ENCODE data around the gene ANKAR. TPM values are rescaled to one million over a fixed set of nuclear protein-coding genes. Genes with fewer than 3 reads are reported as not detected.
"Not testable (repeated sequence)": the region's sequence is repeated elsewhere in the genome, so short reads cannot be mapped to it uniquely, and the experiment has no call there.

ANKAR gene
- total and polyA plus RNA-seq, 4 experiments from 2014 or later: 2.8 to 20.2 (median 12.7) TPM

- no peaks in the 10 kb centered on the region for H3K27me3 Mint-ChIP-seq
- peaks cover 25 to 55% (median 43%) of the 10 kb centered on the region in 4 donors for H3K4me1 Mint-ChIP-seq
- intact Hi-C loops (cut with micrococcal nuclease): no loop called here
- peaks cover 13% of the 10 kb centered on the region in 2 donors for H3K36me3 Mint-ChIP-seq
- DNase-seq: no peak
- H3K4me3 Mint-ChIP-seq: no peak overlapping the region
- ChIA-PET CTCF (ENCODE audit: partially characterized antibody) (interaction anchor here (1.0 to 2.2 kb wide), 3 partner anchors 12 to 20 kb away, joined by 3 to 8 read pairs (median 7); partner anchors contain the start of gene ASNSD1), POLR2A (ENCODE audit: partially characterized antibody) (interaction anchor here (1.2 to 1.6 kb wide), 3 partner anchors 20 to 726 kb away, joined by 3 to 7 read pairs (median 3); partner anchors contain the start of genes ASNSD1 and OSGEPL1)
- Histone ChIP-seq H3K36me3 (ENCODE audit: insufficient read depth, low read length) (no peaks in the 10 kb centered on the region), H3K4me3 (ENCODE audit: low read length in 2 of 2) (no peak overlapping the region), H3K27ac (ENCODE audit: low read depth, low read length) (no peak overlapping the region), H3K9me3 (ENCODE audit: control insufficient read depth in 1 of 2, low read length in 2 of 2) (no peaks in the 10 kb centered on the region), H3K4me1 (ENCODE audit: insufficient read depth, low read length) (peaks cover 11% of the 10 kb centered on the region), H3K27me3 (ENCODE audit: insufficient read depth, low read length) (no peaks in the 10 kb centered on the region)
- H3K27ac Mint-ChIP-seq: no peak overlapping the region
- peaks cover 0 to 8% (median 2%) of the 10 kb centered on the region in 8 donors for H3K9me3 Mint-ChIP-seq
Observed at GRCh38 chr2:189681203-189681602, 6.7 kb downstream of the ANKAR start.

- intact Hi-C loops (cut with micrococcal nuclease): loop anchor here (2.0 kb wide), 1 partner anchor 17 kb away; no protein-coding TSS in a partner anchor
- Histone ChIP-seq H3K27me3 (ENCODE audit: insufficient read depth, low read length) (no peaks in the 10 kb centered on the region), H3K27ac (ENCODE audit: low read depth, low read length) (no peak overlapping the region), H3K9me3 (ENCODE audit: control insufficient read depth in 1 of 2, low read length in 2 of 2) (no peaks in the 10 kb centered on the region), H3K4me1 (ENCODE audit: insufficient read depth, low read length) (peaks cover 14% of the 10 kb centered on the region), H3K36me3 (ENCODE audit: insufficient read depth, low read length) (no peaks in the 10 kb centered on the region), H3K4me3 (ENCODE audit: low read length in 2 of 2) (no peak overlapping the region)
- Mint-ChIP-seq H3K4me3 (no peak overlapping the region), H3K36me3 (peaks cover 10 to 13% of the 10 kb centered on the region in 2 donors), H3K27me3 (no peaks in the 10 kb centered on the region), H3K9me3 (peaks cover 0 to 8% (median 2%) of the 10 kb centered on the region in 8 donors), H3K4me1 (peaks cover 25 to 55% (median 41%) of the 10 kb centered on the region in 4 donors), H3K27ac (no peak overlapping the region)
- no peak for DNase-seq
- ChIA-PET CTCF (ENCODE audit: partially characterized antibody) (interaction anchor here (1.0 to 2.2 kb wide), 3 partner anchors 11 to 20 kb away, joined by 3 to 8 read pairs (median 7); partner anchors contain the start of gene ASNSD1), POLR2A (ENCODE audit: partially characterized antibody) (interaction anchor here (1.4 kb wide), 1 partner anchor 725 kb away, joined by 3 read pairs; no protein-coding TSS in a partner anchor)
Observed at GRCh38 chr2:189681903-189682302, 7.4 kb downstream of the ANKAR start.

DNA sequence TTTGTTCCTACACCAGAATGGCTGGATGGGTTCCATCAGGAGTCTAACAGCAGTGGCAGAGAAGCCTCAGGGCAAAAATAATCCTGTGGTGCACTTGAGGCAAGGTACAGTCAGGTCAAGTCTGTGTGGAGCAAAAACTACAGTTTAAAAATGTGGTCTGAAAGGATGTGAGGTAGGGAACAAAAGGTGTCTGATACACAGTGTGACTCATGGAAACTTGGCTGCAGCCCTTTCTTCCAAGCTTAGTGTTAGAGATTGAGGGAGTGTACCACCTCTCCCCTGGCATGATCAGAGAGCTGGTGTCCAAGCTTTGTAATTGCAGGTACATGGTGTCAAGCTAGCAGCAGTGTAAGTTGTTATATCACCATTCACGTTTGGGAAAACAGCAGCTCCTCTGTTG is 8.9 kb downstream of the ANKAR start:
- no peaks in the 10 kb centered on the region for H3K27me3 Mint-ChIP-seq
- no peak overlapping the region for H3K4me3 Mint-ChIP-seq
- H3K4me1 Mint-ChIP-seq: peaks cover 24 to 43% (median 35%) of the 10 kb centered on the region in 4 donors
- Histone ChIP-seq H3K27ac (ENCODE audit: low read depth, low read length) (no peak overlapping the region), H3K9me3 (ENCODE audit: control insufficient read depth in 1 of 2, low read length in 2 of 2) (no peaks in the 10 kb centered on the region), H3K4me1 (ENCODE audit: insufficient read depth, low read length) (peaks cover 14% of the 10 kb centered on the region), H3K4me3 (ENCODE audit: low read length in 2 of 2) (no peak overlapping the region), H3K27me3 (ENCODE audit: insufficient read depth, low read length) (no peaks in the 10 kb centered on the region), H3K36me3 (ENCODE audit: insufficient read depth, low read length) (no peaks in the 10 kb centered on the region)
- DNase-seq: no peak
- no peak overlapping the region for H3K27ac Mint-ChIP-seq
- POLR2A ChIA-PET (ENCODE audit: partially characterized antibody): interaction anchor here (1.3 kb wide), 1 partner anchor 9 kb away, joined by 3 read pairs; no protein-coding TSS in a partner anchor
- H3K9me3 Mint-ChIP-seq: peaks cover 0 to 4% (median under 1%) of the 10 kb centered on the region in 8 donors
- CTCF ChIA-PET (ENCODE audit: partially characterized antibody): interaction anchor here (1.0 to 4.9 kb wide), 8 partner anchors 8 to 23 kb away, joined by 3 to 29 read pairs (median 5); partner anchors contain the start of gene ANKAR
- intact Hi-C loops (cut with micrococcal nuclease): loop anchor here (2.0 kb wide), 1 partner anchor 15 kb away; no protein-coding TSS in a partner anchor
- H3K36me3 Mint-ChIP-seq: peaks cover 5% of the 10 kb centered on the region in 2 donors

DNA sequence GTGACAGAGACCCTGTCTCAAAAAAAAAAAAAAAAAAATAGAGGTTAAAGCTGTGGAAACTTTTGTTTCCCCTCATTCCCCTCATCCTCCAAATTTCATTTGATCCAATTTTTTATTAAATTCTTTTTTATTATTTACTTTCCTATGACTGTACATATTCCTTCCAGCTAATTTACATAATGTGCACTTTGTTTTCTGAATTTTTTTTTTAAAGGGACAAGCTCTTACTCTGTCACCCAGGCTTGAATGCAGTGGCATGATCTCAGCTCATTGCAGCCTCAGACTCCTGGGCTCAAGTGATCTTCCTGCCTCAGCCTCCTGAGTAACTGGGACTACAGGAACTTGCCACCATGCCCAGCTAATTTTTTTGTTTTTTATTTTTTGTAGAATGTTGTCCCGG is 10.3 kb downstream of the ANKAR start:
- ChIA-PET POLR2A (ENCODE audit: partially characterized antibody) (interaction anchor here (0.6 to 1.0 kb wide), 2 partner anchors 23 to 80 kb away, joined by 4 to 6 read pairs; no protein-coding TSS in a partner anchor), CTCF (ENCODE audit: partially characterized antibody) (interaction anchor here (1.7 to 4.9 kb wide), 4 partner anchors 10 to 24 kb away, joined by 5 to 29 read pairs (median 14); partner anchors contain the start of gene ANKAR)
- peaks cover 0 to 2% of the 10 kb centered on the region in 2 donors for H3K36me3 Mint-ChIP-seq
- intact Hi-C loops (cut with micrococcal nuclease): no loop called here
- Histone ChIP-seq H3K27ac (ENCODE audit: low read depth, low read length) (no peak overlapping the region), H3K4me1 (ENCODE audit: insufficient read depth, low read length) (peaks cover 14% of the 10 kb centered on the region), H3K27me3 (ENCODE audit: insufficient read depth, low read length) (no peaks in the 10 kb centered on the region), H3K36me3 (ENCODE audit: insufficient read depth, low read length) (no peaks in the 10 kb centered on the region), H3K9me3 (ENCODE audit: control insufficient read depth in 1 of 2, low read length in 2 of 2) (no peaks in the 10 kb centered on the region), H3K4me3 (ENCODE audit: low read length in 2 of 2) (no peak overlapping the region)
- H3K27ac Mint-ChIP-seq: no peak overlapping the region
- H3K4me3 Mint-ChIP-seq: no peak overlapping the region
- H3K4me1 Mint-ChIP-seq: peaks cover 15 to 30% (median 25%) of the 10 kb centered on the region in 4 donors
- DNase-seq: no peak
- H3K27me3 Mint-ChIP-seq: no peaks in the 10 kb centered on the region
- no peaks in the 10 kb centered on the region for H3K9me3 Mint-ChIP-seq

- H3K27ac Mint-ChIP-seq: peak overlapping the region in 2 of 7 donors; percentile 68 to 70
- ChIA-PET POLR2A (ENCODE audit: partially characterized antibody) (no interaction called here), CTCF (ENCODE audit: partially characterized antibody) (interaction anchor here (1.1 to 4.9 kb wide), 3 partner anchors 10 to 25 kb away, joined by 4 to 29 read pairs (median 8); partner anchors contain the start of genes ANKAR and ASNSD1)
Observed at GRCh38 chr2:189685540-189686229, 11.2 kb downstream of the ANKAR start.

GRCh38 chr2:189687796-189688195 is 13.3 kb downstream of the ANKAR start:
- H3K4me3 ChIP-seq (ENCODE audit: low read length in 2 of 2); H3K4me3 Mint-ChIP-seq; H3K9me3 ChIP-seq (ENCODE audit: control insufficient read depth in 1 of 2, low read length in 2 of 2); H3K27me3 Mint-ChIP-seq; H3K36me3 ChIP-seq (ENCODE audit: insufficient read depth, low read length); H3K9me3 Mint-ChIP-seq; H3K27me3 ChIP-seq (ENCODE audit: insufficient read depth, low read length); H3K27ac ChIP-seq (ENCODE audit: low read depth, low read length); POLR2A ChIA-PET (ENCODE audit: partially characterized antibody); DNase-seq; CTCF ChIA-PET (ENCODE audit: partially characterized antibody): not testable (repeated sequence)
- H3K36me3 Mint-ChIP-seq: peaks cover 0 to 12% of the 10 kb centered on the region in 2 donors
- peaks cover 14% of the 10 kb centered on the region for H3K4me1 ChIP-seq (ENCODE audit: insufficient read depth, low read length)
- H3K27ac Mint-ChIP-seq: peak overlapping the region in 1 of 7 donors; percentile 83
- peaks cover 13 to 17% (median 14%) of the 10 kb centered on the region in 4 donors for H3K4me1 Mint-ChIP-seq
- intact Hi-C loops (cut with micrococcal nuclease): loop anchor here (2.0 kb wide), 1 partner anchor 13 kb away; the partner anchor contains the start of gene ANKAR

More at GRCh38 chr2:189685540-189686229, 11.2 kb downstream of the ANKAR start:
- Mint-ChIP-seq H3K36me3 (peaks cover 0 to 6% of the 10 kb centered on the region in 2 donors), H3K9me3 (no peaks in the 10 kb centered on the region), H3K4me3 (no peak overlapping the region), H3K4me1 (peaks cover 13 to 23% (median 18%) of the 10 kb centered on the region in 4 donors), H3K27me3 (no peaks in the 10 kb centered on the region)
- intact Hi-C loops (cut with micrococcal nuclease): no loop called here
- H3K27me3 ChIP-seq (ENCODE audit: insufficient read depth, low read length): no peaks in the 10 kb centered on the region
- no peak for DNase-seq
- no peaks in the 10 kb centered on the region for H3K9me3 ChIP-seq (ENCODE audit: control insufficient read depth in 1 of 2, low read length in 2 of 2)
- peaks cover 14% of the 10 kb centered on the region for H3K4me1 ChIP-seq (ENCODE audit: insufficient read depth, low read length)
- no peak overlapping the region for H3K27ac ChIP-seq (ENCODE audit: low read depth, low read length)
- no peaks in the 10 kb centered on the region for H3K36me3 ChIP-seq (ENCODE audit: insufficient read depth, low read length)
- H3K4me3 ChIP-seq (ENCODE audit: low read length in 2 of 2): no peak overlapping the region

DNA sequence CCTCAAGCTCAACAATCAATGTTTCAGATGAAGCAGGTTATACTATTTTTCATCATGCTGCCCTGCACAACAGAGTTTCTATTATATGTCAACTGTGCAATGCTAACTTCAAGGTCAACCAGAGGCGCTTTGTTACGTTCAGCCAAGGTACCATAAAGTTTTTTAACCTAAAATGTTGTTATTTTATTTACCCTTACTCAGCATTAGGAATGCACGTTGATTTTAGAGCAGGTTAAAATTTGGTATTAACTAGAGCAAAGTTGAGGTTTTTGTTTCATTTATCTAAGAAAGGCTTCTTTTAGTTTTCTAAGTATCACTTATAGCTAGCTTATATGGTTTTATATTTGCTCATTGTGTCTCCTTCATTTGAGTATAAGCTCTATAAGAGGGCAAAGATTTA is 21.8 kb downstream of the ANKAR start:
- Histone ChIP-seq H3K27me3 (ENCODE audit: insufficient read depth, low read length) (no peaks in the 10 kb centered on the region), H3K9me3 (ENCODE audit: control insufficient read depth in 1 of 2, low read length in 2 of 2) (no peaks in the 10 kb centered on the region), H3K4me3 (ENCODE audit: low read length in 2 of 2) (no peak overlapping the region), H3K4me1 (ENCODE audit: insufficient read depth, low read length) (no peaks in the 10 kb centered on the region), H3K27ac (ENCODE audit: low read depth, low read length) (no peak overlapping the region), H3K36me3 (ENCODE audit: insufficient read depth, low read length) (no peaks in the 10 kb centered on the region)
- no peak for DNase-seq
- Mint-ChIP-seq H3K9me3 (no peaks in the 10 kb centered on the region), H3K27me3 (no peaks in the 10 kb centered on the region), H3K27ac (peak overlapping the region in 1 of 7 donors; percentile 8), H3K4me1 (no peaks in the 10 kb centered on the region), H3K4me3 (no peak overlapping the region), H3K36me3 (peaks cover 0 to 7% of the 10 kb centered on the region in 2 donors)
- POLR2A ChIA-PET (ENCODE audit: partially characterized antibody): interaction anchor here (1.1 to 2.1 kb wide), 4 partner anchors 21 to 38 kb away, joined by 3 to 11 read pairs (median 8); partner anchors contain the start of genes ANKAR and ASNSD1
- intact Hi-C loops (cut with micrococcal nuclease): loop anchor here (5.0 kb wide), 1 partner anchor 66 kb away; the partner anchor contains the start of gene OSGEPL1
- CTCF ChIA-PET (ENCODE audit: partially characterized antibody): interaction anchor here (0.7 to 4.5 kb wide), 11 partner anchors 10 to 66 kb away, joined by 3 to 98 read pairs (median 7); partner anchors contain the start of genes ANKAR, ASNSD1 and OSGEPL1
